ENCODE measurements around the gene HTR3A.

GRCh38 chr11:113949891-113950290 lies 25.0 kb upstream of the HTR3A start:
- TF ChIP-seq CTCF (conservative IDR thresholded peaks at IDR 0.05 in 1 of 2, IDR thresholded peaks at IDR 0.05 in 1 of 2; ENCODE audit: low read depth in 1 of 2, low read length in 2 of 2) (no peak), EZH2 (IDR thresholded peaks at IDR 0.05; ENCODE audit: low read length, missing control alignments) (no peak)
